DMS114 treated with DMSO at 0.1 percent for 48 hours (cell line): ENCODE data around the gene MBOAT2.
"Not testable (repeated sequence)": the region's sequence is repeated elsewhere in the genome, so short reads cannot be mapped to it uniquely, and the experiment has no call there.

Experiments
- DNase-seq: peaks from one replicate; lab custom pipeline; 2025; ENCODE audit not compliant: unreplicated experiment; lab: John Stamatoyannopoulos, UW

The MBOAT2 gene

DNA sequence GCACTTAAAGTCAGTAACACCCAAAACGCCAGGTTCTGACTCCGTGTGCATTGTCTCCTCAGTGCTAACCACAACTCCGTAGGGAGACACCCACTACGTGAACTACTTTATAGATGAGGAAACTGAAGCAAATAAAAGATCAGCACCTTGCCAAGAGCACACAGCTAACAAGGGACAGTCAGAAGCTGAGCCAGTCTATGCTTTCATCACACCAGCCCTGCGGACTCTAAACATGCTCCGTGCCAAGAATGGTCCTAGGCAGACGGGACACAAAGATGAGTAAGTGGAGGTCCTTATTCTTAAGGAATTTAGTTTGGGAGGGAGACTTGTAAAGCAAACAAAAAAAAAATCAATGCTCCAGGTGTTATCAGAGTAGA, 9.6 kb downstream of the MBOAT2 start:
- no peak for DNase-seq

DNA sequence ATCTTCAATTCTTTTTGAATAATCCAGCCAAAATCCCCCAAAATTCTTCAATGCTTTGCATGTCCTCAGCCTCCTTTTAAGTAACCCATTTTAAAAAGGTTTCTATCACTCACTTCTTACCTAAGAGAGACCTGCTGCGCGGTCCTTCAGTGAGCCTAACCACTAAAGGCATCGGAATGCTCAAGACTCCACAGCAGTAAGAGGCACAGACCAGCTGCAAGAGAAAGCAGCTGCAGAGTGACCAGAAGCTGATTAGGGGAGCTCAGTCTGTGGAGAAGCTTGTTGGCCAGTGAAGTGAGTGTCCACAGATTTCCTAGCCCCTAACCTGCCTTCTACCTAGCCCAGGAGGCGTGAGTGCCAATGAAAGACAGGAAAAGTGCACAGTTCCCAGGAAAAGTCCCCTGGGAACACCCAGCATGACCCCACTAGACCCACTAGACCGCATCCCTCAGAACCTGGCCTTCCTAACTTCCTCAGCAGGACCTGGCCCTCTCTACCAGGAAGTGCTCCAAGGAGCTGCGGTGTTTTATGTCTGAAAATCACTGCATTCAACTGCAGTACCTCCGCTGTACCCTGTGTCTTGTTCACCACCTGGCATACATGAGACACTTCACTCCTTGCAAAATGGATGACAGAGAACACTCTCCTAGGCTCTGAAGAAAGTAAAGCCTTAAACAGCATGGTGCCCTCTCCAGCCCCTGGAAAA, 10.1 kb downstream of the MBOAT2 start:
- DNase-seq = no peak

DNA sequence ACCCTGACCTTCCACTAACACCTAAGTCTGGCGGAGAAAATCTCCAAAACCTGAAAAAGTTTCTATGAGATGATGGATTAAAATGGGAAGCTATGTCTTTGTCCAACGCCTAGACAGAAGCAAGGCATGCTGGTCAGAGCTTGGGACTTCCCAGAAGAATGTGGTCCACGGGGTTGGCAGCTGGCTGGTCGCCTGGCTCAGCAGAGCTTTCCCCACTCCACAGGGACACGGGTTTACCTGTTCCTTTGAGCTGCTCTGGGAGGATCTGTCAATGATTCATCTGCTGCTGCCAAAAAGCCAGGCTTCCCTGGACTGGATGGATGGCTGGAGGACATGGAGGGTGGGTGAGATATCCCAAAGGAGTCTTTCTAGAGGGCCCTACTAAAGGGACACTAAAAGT, 10.8 kb downstream of the MBOAT2 start:
- no peak for DNase-seq

DNA sequence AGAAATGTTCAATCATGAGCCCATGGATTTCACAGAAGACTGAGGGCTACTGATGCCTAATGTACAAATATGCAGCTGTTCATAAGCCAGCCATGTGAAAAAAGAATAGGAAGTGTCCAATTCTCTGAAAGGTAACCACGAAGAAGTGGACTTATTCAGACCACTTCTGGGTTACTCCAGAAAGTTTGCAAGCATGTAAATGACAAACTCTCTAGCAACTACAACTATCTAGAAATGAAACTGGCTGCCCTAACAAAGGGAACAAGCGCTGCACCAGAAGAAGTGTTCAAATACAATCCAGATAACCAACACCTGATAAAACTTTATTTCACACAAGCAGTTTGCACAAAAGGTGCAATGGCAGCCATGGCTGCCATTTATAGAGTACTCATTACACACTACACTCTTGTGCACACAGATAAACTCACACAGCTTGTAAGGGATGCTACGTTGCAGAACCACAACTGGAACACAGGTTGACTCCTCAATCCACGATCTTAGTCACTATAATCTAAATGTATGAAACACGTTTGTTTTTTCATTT, 13.9 kb downstream of the MBOAT2 start:
- DNase-seq = no peak

DNA sequence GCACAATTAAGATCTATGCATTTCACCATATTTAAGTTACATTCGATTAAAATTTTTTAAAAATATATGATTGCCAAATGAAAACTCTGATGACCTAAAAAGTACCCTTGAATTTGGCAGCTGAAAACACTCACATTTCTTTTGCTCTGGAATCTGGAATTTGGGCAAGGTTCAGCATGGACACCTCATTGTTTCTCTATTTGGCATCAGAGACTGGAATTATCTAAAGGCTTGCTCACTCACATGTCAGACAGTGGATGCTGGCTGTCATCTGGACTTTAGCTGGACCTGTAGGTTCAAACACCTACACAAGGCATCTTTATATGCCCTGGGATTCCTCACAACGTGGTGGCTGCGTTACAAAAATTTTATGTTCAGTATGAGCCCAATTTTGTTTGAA, 16.1 kb downstream of the MBOAT2 start:
- DNase-seq = no peak

DNA sequence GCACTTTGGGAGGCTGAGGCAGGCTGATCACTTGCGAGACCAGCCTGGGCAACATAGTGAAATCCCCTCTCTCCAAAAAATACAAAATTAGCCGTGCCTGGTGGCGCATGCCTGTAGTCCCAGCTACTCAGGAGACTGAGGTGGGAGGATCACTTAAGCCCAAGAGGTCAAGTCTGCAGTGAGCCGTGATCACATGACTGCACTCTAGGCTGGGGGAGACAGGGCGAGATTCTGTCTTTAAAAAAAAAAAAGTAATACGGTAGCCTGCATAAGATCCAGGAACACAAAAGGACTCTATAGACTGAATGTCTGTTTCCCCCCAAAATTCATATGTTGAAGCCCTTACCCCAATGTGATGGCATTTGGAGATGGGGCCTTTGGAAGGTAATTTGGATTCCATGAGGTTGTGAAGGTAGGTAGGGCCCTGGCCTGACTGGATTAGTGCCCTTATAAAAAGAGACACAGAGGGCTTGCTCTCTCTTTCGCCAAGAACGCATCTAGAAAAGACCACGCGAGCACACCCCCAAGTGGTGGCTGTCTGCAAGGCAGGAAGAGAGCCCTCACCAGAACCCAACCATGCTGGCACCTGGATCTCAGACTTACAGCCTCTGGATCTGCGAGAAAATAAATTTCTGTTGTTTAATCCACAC, 17.0 kb downstream of the MBOAT2 start:
- no peak for DNase-seq

DNA sequence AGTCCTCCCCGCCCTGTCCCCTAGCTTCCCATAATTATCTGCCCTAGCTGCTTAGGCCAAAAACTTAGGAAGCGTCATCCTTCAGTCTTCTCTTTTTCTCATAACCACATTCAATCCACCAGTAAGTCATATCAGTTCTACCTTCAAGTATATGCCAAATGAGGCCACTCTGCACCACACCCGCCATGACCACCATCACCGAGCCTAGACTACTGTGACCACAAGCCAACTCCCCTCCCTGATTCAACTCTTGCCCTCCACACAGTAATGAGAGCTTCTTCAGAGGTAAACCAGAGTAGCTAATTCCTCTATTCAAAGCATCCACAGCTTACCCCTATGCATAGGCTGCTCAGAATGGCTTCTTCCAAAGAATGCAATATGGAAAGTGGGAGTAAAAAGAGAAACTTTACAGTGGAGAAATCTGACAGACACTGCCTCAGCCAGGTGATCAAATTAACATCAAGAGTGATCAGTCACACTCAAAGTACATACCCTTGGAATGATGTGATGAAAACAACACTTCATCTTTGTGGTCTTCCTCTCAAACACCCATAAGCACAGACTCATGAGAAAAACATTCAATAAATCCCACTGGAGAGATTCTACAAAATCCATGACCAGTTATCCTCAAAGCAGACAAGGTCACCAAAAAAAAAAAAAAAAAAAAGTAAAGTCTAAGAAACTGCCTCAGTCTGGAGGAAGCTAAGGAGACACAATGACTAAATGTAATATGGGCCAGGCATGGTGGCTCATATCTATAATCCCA, 17.7 kb downstream of the MBOAT2 start:
- DNase-seq = no peak

DNA sequence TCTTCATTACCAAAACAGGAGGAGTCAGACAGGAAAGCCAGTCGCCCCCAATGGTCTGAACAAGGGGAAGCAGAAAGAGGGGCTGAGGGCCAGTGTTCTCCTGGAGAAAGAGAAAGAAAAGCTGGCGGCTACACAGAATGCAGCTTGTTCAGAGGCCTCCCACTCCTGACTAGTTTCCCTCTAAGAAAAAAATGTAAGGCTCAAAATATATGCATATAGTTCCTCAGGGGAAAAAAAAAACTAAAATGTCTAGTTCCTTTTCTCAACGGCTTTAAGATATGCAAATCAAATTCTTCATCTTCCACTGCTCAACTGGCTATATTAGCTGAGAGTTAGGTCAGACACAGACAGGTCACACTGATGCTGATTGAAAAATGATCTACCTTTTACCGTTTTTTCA, 18.6 kb downstream of the MBOAT2 start:
- no peak for DNase-seq

DNA sequence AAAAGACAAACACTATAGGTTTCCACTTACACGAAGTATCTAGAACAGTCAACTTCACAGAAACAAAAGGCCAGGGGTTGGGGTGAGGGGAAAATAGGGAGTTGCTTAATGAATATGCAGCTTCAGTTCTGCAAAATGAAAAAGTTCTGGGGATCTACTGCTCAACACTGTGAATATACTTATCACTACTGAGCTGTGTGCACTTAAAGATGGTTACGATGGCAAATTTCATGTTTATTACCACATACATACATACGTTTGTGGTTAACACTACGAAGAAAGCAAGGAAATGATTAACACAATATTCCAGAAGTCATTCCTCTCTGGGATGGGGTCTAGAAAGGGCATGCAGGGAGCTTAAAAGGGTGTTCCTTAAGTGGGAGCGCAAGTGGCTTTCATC, 19.3 kb downstream of the MBOAT2 start:
- DNase-seq = no peak

DNA sequence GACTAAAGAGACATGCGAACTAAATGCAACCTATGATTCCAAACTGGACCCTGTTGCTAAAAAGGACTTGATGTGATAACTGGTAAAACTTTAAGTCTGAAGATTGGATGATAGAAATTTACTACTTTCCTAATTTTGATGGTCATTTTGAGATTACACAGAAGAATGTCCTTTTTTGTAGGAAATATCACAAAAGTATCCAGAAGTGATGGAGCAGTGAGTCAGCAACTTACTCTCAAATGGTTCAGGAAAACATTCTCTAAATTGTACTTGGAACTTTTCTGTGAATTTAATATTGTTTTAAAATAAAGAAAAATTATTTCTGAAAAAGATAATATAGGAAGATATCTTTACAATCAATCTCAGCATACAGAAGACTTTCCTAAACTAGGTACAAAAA, 19.9 kb downstream of the MBOAT2 start:
- no peak for DNase-seq

DNA sequence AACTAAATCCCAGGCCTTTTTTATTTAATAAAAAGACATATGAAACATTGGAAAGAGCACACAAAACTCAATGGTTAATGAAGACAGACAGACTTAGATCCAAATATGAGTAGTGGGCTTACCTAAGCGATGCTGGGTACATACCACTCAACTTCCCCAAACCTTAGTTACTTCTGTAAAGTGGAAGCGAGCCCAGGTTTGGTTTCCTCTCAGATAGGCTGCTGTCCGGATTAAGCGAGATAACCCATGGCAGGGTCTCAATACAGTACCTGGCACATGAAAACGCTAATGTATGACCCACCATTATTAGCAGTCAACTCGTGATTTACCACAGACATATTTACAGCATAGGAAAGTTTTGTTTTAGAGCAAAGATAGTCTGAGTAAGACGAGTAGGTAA, 21.6 kb downstream of the MBOAT2 start:
- DNase-seq = no peak

DNA sequence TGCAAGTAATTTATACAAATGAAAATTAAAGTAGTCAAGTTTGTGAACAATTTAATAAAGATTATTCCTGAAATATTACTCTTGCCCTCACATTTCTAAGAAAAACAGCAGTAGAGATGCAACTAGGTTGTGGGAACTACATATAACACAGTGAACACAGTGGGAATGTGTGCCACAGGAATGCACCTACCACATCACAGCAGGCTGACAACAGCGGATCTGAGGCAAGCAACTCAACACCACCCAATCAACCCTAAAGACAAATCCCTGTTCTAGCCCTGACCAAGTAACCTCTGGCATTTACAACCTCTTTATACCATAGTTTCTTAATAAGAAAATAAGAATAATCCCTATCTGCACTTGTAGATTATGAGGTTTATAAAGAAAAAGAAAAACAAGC, 23.4 kb downstream of the MBOAT2 start:
- DNase-seq = no peak

DNA sequence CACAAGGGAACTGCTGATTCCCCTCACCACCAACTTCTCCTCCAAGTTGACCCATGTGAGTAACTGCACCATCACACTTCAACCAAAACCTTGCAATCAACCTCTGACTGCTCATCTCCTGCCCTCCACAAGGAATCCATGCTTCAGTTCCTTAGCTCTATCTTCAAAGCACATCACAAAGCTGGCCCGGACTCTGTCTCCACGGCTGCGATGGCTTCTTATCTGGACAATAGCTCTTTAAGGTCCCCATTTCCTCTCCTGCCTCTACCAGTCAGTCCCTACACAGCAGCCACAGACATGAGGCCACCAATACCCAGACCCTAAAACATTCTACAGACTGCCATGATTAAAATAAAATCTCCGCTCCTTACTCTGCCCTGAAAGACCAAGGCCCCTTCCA, 25.7 kb downstream of the MBOAT2 start:
- DNase-seq = no peak

DNA sequence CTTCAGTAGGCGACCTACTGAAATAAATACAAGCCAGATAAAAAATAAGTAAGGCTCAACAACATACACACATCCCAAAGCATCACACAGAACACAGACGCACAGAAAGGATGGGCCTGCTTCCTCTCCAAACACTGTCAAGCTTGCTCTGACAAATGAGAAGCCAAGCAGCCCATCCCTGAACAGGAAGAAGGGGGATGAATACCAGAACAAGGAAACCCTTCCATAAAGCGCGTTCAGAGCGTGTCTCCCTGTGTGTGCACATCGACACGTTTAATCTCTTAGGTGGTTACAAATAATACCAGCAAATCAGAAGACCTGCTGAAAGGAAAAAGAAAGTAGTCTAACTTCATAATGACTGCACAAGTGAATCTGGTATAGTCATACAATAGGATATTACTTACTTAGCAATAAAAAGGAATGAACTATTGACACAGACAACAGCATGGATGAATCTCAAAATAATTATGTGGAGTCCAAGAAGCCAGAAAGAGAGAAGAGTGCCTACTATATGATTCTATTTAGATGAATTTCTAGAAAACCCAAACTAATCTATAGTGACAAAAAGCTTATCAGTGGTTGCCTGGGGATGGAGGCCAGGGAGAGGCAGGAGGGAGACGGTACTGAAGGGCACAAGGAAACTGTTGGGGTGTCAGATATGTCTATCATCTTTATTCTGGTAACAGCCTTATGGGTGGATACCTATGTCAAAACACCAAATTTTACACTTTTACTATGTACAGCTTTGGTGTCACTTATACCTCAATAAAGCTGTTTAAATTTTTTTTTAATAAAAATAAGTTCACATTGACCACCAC, 26.8 kb downstream of the MBOAT2 start:
- no peak for DNase-seq

DNA sequence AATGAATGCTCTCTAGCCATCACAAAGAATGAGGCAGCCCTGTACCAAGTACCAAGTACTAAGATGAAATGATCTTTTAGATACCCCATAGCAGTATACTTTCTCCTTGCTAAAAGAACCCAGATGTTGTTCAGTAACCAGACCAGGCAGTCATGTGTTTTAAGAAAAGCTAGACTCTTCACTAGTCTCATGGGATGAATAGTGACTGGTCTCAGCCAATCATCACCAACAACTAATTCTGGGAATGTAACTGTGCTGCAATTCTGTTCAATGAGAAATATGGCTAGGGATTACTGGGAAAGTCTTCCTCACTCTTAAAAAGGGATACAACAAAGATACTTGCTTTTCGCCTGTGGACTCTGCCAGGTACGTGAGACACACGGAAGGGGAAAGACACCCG, 29.5 kb downstream of the MBOAT2 start:
- no peak for DNase-seq

DNA sequence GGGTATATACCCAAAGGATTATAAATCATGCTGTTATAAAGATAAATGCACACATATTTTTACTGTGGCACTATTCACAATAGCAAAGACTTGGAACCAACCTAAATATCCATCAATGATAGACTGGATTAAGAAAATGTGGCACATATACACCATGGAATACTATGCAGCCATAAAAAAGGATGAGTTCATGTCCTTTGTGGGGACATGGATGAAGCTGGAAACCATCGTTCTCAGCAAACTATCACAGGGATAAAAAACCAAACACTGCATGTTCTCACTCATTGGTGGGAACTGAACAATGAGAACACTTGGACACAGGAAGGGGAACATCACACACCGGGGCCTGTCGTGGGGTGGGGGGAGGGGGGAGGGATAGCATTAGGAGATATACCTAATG, 30.5 kb downstream of the MBOAT2 start:
- DNase-seq = not testable (repeated sequence)

DNA sequence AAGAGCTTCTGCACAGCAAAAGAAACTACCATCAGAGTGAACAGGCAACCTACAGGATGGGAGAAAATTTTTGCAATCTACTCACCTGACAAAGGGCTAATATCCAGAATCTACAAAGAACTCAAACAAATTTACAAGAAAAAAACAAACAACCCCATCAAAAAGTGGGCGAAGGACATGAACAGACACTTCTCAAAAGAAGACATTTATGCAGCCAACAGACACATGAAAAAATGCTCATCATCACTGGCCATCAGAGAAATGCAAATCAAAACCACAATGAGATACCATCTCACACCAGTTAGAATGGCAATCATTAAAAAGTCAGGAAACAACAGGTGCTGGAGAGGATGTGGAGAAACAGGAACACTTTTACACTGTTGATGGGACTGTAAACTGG, 30.9 kb downstream of the MBOAT2 start:
- DNase-seq = not testable (repeated sequence)

DNA sequence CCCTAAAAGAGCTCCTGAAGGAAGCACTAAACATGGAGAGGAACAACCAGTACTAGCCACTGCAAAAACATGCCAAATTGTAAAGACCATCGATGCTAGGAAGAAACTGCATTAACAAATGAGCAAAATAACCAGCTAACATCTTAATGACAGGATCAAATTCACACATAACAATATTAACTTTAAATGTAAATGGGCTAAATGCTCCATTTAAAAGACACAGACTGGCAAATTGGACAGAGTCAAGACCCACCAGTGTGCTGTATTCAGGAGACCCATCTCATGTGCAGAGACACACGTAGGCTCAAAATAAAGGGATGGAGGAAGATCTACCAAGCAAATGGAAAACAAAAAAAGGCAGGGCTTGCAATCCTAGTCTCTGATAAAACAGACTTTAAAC, 34.1 kb downstream of the MBOAT2 start:
- DNase-seq = not testable (repeated sequence)

DNA sequence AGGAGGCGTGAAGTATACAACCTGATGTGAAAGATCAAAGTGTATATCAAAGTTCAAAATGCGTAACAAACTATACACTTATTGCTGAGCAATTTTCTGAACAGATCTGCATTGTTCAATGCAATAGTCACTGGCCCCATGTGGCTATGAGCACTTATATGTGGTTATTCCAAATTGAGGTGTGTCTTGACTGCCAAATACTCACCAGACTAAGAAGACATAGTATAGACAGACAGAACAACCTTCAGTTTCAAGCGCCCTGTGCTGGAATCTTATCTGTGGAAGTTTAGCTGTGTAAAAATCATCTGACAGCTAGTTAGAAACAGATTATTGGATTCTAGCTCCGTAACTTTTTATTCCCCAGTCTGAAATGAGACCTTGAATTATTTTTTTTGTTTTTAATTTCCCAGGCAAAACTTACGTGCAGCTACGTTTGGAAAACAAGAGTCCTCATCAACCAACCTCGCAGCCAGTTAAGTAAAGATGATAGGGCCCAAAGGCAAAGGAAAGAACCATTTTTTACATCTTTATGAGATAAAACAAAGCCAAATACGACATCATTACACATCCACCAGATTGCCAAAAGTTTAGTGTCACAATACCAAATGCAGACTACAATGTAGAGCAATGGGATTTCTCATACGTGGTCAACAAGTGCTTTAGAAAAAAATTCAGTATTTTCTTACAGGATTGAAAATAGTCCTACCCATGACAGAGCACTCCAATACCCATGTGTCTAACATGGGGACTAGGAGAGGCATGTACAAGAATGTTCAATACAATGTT, 37.2 kb downstream of the MBOAT2 start:
- no peak for DNase-seq

DNA sequence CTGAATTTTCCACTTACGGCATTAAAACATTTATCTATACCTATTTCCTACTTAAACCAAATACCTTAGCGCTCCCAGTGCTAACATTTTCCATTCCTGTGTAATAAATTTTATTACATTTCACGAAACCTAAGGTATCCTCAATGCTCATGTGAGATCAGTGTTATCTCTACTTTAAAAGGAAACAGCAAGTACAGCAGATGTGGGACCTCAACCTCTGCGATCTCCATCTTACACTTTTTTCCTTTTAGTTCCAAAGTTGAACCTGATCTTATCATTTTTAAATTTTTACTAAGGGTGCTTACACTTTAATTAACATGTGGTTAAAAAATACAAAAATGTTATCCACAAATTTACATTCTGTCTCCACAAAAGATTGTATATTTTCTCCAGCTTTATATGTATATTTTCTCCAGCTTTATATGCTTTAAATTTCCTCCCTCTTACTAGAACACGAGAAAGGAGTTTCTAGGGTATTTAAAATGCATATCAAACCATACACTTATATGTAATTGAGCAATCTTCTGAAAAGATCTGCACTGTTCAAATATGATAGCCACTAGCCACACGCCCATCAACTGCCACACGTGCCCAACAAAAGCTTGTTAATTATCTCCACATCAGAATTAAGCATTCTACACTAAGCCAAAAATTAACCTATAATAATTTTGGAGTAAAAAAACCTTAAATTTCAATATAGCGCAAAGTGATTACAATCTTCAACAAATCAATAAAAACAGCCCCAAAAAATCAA, 38.1 kb downstream of the MBOAT2 start:
- no peak for DNase-seq
